ENCODE data around the gene PCDHGC3.

Gene PCDHGC3

GRCh38 chr5:141508440-141508797 is 32.7 kb downstream of the PCDHGC3 start:
- DNase-seq (ENCODE audit: low read depth in 2 of 2): no peak

- DNase-seq (ENCODE audit: low read depth in 2 of 2): peak in 1 of 2 donors; percentile 24
These were observed 33.2 kb downstream of the PCDHGC3 start for GRCh38 chr5:141508798-141509611.

GRCh38 chr5:141510160-141510559 is 34.4 kb downstream of the PCDHGC3 start:
- no peak for DNase-seq (ENCODE audit: low read depth in 2 of 2)

- DNase-seq (ENCODE audit: low read depth in 2 of 2): no peak
These were observed 35.3 kb downstream of the PCDHGC3 start for GRCh38 chr5:141510850-141511601.

- no peak for DNase-seq (ENCODE audit: low read depth in 2 of 2)
These were observed 36.1 kb downstream of the PCDHGC3 start for GRCh38 chr5:141511771-141512325.

- DNase-seq (ENCODE audit: low read depth in 2 of 2): peak; percentile 68 to 73
These were observed 36.7 kb downstream of the PCDHGC3 start for GRCh38 chr5:141512390-141512910.

- DNase-seq (ENCODE audit: low read depth in 2 of 2): peak in 1 of 2 donors; percentile 27
These were observed 37.3 kb downstream of the PCDHGC3 start for GRCh38 chr5:141512911-141513626.

GRCh38 chr5:141513627-141514329 is 38.0 kb downstream of the PCDHGC3 start:
- peak; percentile 67 to 70 for DNase-seq (ENCODE audit: low read depth in 2 of 2)

- no peak for DNase-seq (ENCODE audit: low read depth in 2 of 2)
These were observed 38.8 kb downstream of the PCDHGC3 start for GRCh38 chr5:141514330-141515133.

- DNase-seq (ENCODE audit: low read depth in 2 of 2): no peak
These were observed 39.4 kb downstream of the PCDHGC3 start for GRCh38 chr5:141515141-141515540.

- no peak for DNase-seq (ENCODE audit: low read depth in 2 of 2)
These were observed 40.3 kb downstream of the PCDHGC3 start for GRCh38 chr5:141515946-141516671.

GRCh38 chr5:141516672-141517025 is 40.9 kb downstream of the PCDHGC3 start:
- DNase-seq (ENCODE audit: low read depth in 2 of 2): no peak

GRCh38 chr5:141517312-141517711 is 41.5 kb downstream of the PCDHGC3 start:
- DNase-seq (ENCODE audit: low read depth in 2 of 2): no peak

GRCh38 chr5:141517880-141518617 is 42.3 kb downstream of the PCDHGC3 start:
- DNase-seq (ENCODE audit: low read depth in 2 of 2): no peak

- DNase-seq (ENCODE audit: low read depth in 2 of 2): no peak
These were observed 42.9 kb downstream of the PCDHGC3 start for GRCh38 chr5:141518618-141519015.

- no peak for DNase-seq (ENCODE audit: low read depth in 2 of 2)
These were observed 44.1 kb downstream of the PCDHGC3 start for GRCh38 chr5:141519605-141520565.

- no peak for DNase-seq (ENCODE audit: low read depth in 2 of 2)
These were observed 45.5 kb downstream of the PCDHGC3 start for GRCh38 chr5:141521244-141521781.

GRCh38 chr5:141522301-141522700 is 46.5 kb downstream of the PCDHGC3 start:
- no peak for DNase-seq (ENCODE audit: low read depth in 2 of 2)

Measured in stimulated activated CD8-positive, alpha-beta memory T cell treated with anti-CD3 and anti-CD28 coated beads, Interleukin-15, amount 100 ng/mL, for 48 hours (primary cell).